HCT116 (cell line): ENCODE measurements around the gene DENND5B. TPM values are rescaled to one million over a fixed set of nuclear protein-coding genes. Genes with fewer than 3 reads are reported as not detected.

Experiments used
- ATAC-seq: fragments of 200-7000 bp; cut with Tn5 transposase; 2 replicates; pipeline ENCODE4 v1.9.1; 2020; ENCODE audit warnings: mild to moderate bottlenecking, moderate library complexity
- BruUV-seq: library from RNA; stranded (reverse); fragments of 400-500 nt; replicated peaks from 2 replicates; lab custom pipeline; 2021; lab: Mats Ljungman, UMichigan
- CTCF ChIA-PET: fragments of 300-600 bp; sonication (Branson Sonifier 250); formaldehyde crosslinking; loops from one replicate; lab custom pipeline; 2021; ENCODE audit warnings: antibody characterized with exemption; lab: Charles Lee
- POLR2A ChIA-PET: fragments of 300-600, 350-600 bp; sonication (Branson Sonifier 250); formaldehyde crosslinking; loops from one replicate; lab custom pipeline; 2021; ENCODE audit warnings: antibody characterized with exemption; lab: Charles Lee
- RAD21 ChIA-PET, 2 experiments: fragments of 300-600 bp; sonication (Branson Sonifier 250); formaldehyde crosslinking; loops; one replicate each; lab custom pipeline; 2023; ENCODE audit warnings: low total read pairs in 2 of 2; ENCODE audit not compliant: uncharacterized antibody in 2 of 2, unreplicated experiment in 2 of 2, low non-redundant PET in 1 of 2; lab: Charles Lee
- DNase-seq: peaks from one replicate; pipeline ENCODE4 v3.0.0-alpha.2; 2010; ENCODE audit warnings: low read depth, low spot score
- H2AFZ ChIP-seq: fragments of 200-600 bp; shearing (Covaris generic), sonication (generic); 2 replicates; pipeline ENCODE4 v1.6.1; 2017; ENCODE audit warnings: low read depth, mixed run types, mixed read lengths, antibody characterized with exemption, low read length; ENCODE audit not compliant: poor library complexity, severe bottlenecking
- H3K27ac ChIP-seq: 2 replicates; pipeline ENCODE4 v1.5.1; 2012; ENCODE audit warnings: low read depth, low read length
- H3K27me3 ChIP-seq: fragments of 200-600 bp; sonication (generic); 2 replicates; pipeline ENCODE4 v1.6.1; 2016; ENCODE audit warnings: mixed run types, low read length, mixed read lengths; ENCODE audit not compliant: insufficient read depth
- H3K36me3 ChIP-seq, 2 experiments: fragments of 200-500 bp in 1 of 2; fragments of 200-600 bp in 1 of 2; sonication (Bioruptor generic) in 1 of 2; sonication (generic) in 1 of 2; 2 replicates each; pipeline versions ENCODE4 v1.5.1 to v1.6.1; 2014 to 2016; ENCODE audit warnings: low read length in 2 of 2, inconsistent platforms in 1 of 2, mixed read lengths in 1 of 2, mixed run types in 1 of 2; ENCODE audit not compliant: insufficient read depth in 2 of 2, control insufficient read depth in 1 of 2
- H3K4me1 ChIP-seq, 2 experiments: fragments of 200-600 bp in 1 of 2; sonication (generic) in 1 of 2; 2 replicates each; pipeline versions ENCODE4 v1.5.1 to v1.6.1; 2012 to 2017; ENCODE audit warnings: low read length in 2 of 2, inconsistent platforms in 1 of 2, mild to moderate bottlenecking in 1 of 2, mixed read lengths in 1 of 2, mixed run types in 1 of 2, moderate library complexity in 1 of 2; ENCODE audit not compliant: insufficient read depth in 2 of 2, control insufficient read depth in 1 of 2
- H3K4me2 ChIP-seq: fragments of 200-600 bp; sonication (generic); 2 replicates; pipeline ENCODE4 v1.6.1; 2017; ENCODE audit warnings: mixed run types, low read length, mixed read lengths
- H3K4me3 ChIP-seq, 2 experiments: fragments of 200-600 bp in 1 of 2; sonication (generic) in 1 of 2; replicated peaks in 1 of 2; 2 replicates each; pipeline ENCODE4 v1.5.1; 2011 to 2016; ENCODE audit warnings: low read length in 2 of 2, control low read depth in 1 of 2, low read depth in 1 of 2, mild to moderate bottlenecking in 1 of 2, mixed read lengths in 1 of 2, mixed run types in 1 of 2
- H3K79me2 ChIP-seq: fragments of 200-600 bp; sonication (generic); 2 replicates; pipeline ENCODE4 v1.6.1; 2017; ENCODE audit warnings: mild to moderate bottlenecking, mixed run types, low read length, moderate library complexity, mixed read lengths; ENCODE audit not compliant: insufficient read depth
- H3K9ac ChIP-seq: fragments of 200-600 bp; sonication (generic); 2 replicates; pipeline ENCODE4 v1.6.1; 2016; ENCODE audit warnings: low read length, mixed read lengths
- H3K9me2 ChIP-seq: fragments of 200-600 bp; sonication (generic), shearing (Covaris generic); 2 replicates; pipeline ENCODE4 v1.6.1; 2017; ENCODE audit warnings: mixed run types, mild to moderate bottlenecking, moderate library complexity; ENCODE audit not compliant: insufficient read depth
- H3K9me3 ChIP-seq, 2 experiments: fragments of 200-500 bp in 1 of 2; fragments of 200-600 bp in 1 of 2; sonication (Bioruptor generic) in 1 of 2; sonication (generic) in 1 of 2; 2 replicates each; pipeline ENCODE4 v1.6.1; 2014 to 2017; ENCODE audit warnings: low read length in 2 of 2, mixed read lengths in 2 of 2, inconsistent platforms in 1 of 2, low read depth in 1 of 2, mild to moderate bottlenecking in 1 of 2, mixed run types in 1 of 2, moderate library complexity in 1 of 2; ENCODE audit not compliant: control insufficient read depth in 1 of 2, insufficient read depth in 1 of 2
- H4K20me1 ChIP-seq: fragments of 200-600 bp; sonication (generic), shearing (Covaris generic); 2 replicates; pipeline ENCODE4 v1.6.1; 2017; ENCODE audit warnings: mixed run types, mild to moderate bottlenecking, moderate library complexity; ENCODE audit not compliant: insufficient read depth
- ATF3 ChIP-seq: IDR thresholded peaks from 2 replicates; pipeline ENCODE4 v1.6.1; 2012
- CBX3 ChIP-seq: IDR thresholded peaks from 2 replicates; pipeline ENCODE4 v1.6.1; 2012; ENCODE audit warnings: low read depth
- CEBPB ChIP-seq: IDR thresholded peaks from 2 replicates; pipeline ENCODE4 v1.6.1; 2012; ENCODE audit warnings: low read depth
- EGR1 ChIP-seq: IDR thresholded peaks from 2 replicates; pipeline ENCODE4 v1.6.1; 2012; ENCODE audit warnings: low read depth
- ELF1 ChIP-seq: IDR thresholded peaks from 2 replicates; pipeline ENCODE4 v1.6.1; 2012; ENCODE audit warnings: low read depth, borderline replicate concordance
- EZH2 ChIP-seq: fragments of 200-600 bp; sonication (generic); IDR thresholded peaks from 2 replicates; pipeline ENCODE4 v1.6.1; 2017; ENCODE audit warnings: antibody characterized with exemption, mixed run types
- FOSL1 ChIP-seq: IDR thresholded peaks from 2 replicates; pipeline ENCODE4 v1.6.1; 2012; ENCODE audit warnings: low read depth
- JUND ChIP-seq: IDR thresholded peaks from 2 replicates; pipeline ENCODE4 v1.6.1; 2012
- POLR2A ChIP-seq: IDR thresholded peaks from 2 replicates; pipeline ENCODE4 v1.7.0; 2011; ENCODE audit warnings: borderline replicate concordance; ENCODE audit not compliant: insufficient read depth, insufficient read length; ENCODE audit errors: extremely low read depth
- POLR2AphosphoS5 ChIP-seq: IDR thresholded peaks from 2 replicates; pipeline ENCODE4 v1.6.1; 2011; ENCODE audit warnings: mild to moderate bottlenecking, low read depth, low read length, moderate library complexity
- RAD21 ChIP-seq: IDR thresholded peaks from 2 replicates; pipeline ENCODE4 v1.6.1; 2012; ENCODE audit warnings: low read depth, mild to moderate bottlenecking
- REST ChIP-seq: IDR thresholded peaks from 2 replicates; pipeline ENCODE4 v1.6.1; 2012; ENCODE audit warnings: low read depth
- SP1 ChIP-seq: IDR thresholded peaks from 2 replicates; pipeline ENCODE4 v1.6.1; 2012; ENCODE audit warnings: low read depth
- YY1 ChIP-seq: IDR thresholded peaks from 2 replicates; pipeline ENCODE4 v1.6.1; 2011; ENCODE audit warnings: low read length, low read depth, moderate library complexity, mild to moderate bottlenecking; ENCODE audit not compliant: insufficient replicate concordance; ENCODE audit errors: extremely low read depth
- ZFX ChIP-seq: fragments of 450-650 bp; IDR thresholded peaks from 2 replicates; pipeline ENCODE4 v1.6.1; 2017
- ZNF274 ChIP-seq: fragments of 200-500 bp; sonication (Bioruptor generic); IDR thresholded peaks from 2 replicates; pipeline ENCODE4 v1.6.1; 2014; ENCODE audit warnings: mild to moderate bottlenecking, low read depth, low read length, inconsistent platforms
- intact Hi-C: fragments of 100-400 bp; cut with micrococcal nuclease; formaldehyde crosslinking; loops from 2 replicates; pipeline ENCODE4 v1.10.0; 2022
- total RNA-seq: library from RNA; stranded (reverse); gene quantifications from one replicate; pipeline ENCODE4 v1.2.1, GENCODE V29; 2021; ENCODE audit not compliant: unreplicated experiment
- TF ChIP-seq, protein P1 (sequence below), 3 experiments: fragments of 200-600 bp in 1 of 3; sonication (generic) in 1 of 3; IDR thresholded peaks in 2 of 3; conservative IDR thresholded peaks in 1 of 3; 2 replicates each; pipeline ENCODE4 v1.5.1; 2012 to 2017; ENCODE audit warnings: low read depth in 2 of 3, low read length in 2 of 3, antibody characterized with exemption in 1 of 3, borderline replicate concordance in 1 of 3, control low read depth in 1 of 3, mild to moderate bottlenecking in 1 of 3, mixed read lengths in 1 of 3, mixed run types in 1 of 3, moderate library complexity in 1 of 3; ENCODE audit not compliant: insufficient read depth in 1 of 3

Gene DENND5B
- total RNA-seq, 1 experiment from 2014 or later = 19.2 TPM

DNA sequence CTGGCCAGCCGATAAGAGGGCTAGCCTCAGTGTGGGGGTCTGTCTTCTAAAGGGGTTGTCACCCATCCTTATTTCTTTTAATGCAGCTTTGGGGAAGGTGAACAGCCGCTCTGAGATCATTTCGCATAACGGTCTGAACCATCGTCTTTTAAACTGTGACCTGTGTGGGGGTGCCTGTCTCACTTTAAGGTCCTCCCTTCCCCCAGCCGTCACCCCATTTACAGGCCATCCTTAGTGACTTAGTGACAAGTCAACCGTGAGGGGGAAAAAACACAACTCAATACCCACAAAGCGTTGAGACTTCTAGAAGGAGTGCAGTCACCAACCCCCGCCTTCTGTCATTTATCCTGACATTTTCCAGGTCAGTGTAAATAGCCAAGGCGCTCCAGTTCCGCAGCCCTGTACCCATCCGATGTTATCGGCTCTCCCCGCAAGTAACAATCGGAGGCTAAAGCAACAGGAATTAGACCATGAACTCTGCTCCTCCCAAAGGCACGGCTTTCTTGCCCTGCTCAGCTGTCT, 505 bp upstream of the DENND5B start:
- peaks cover 25 to 27% of the 10 kb centered on the region in 2 experiments for H3K4me1 ChIP-seq
- TF ChIP-seq YY1 = no peak
- TF ChIP-seq EZH2 = no peak
- no peak for TF ChIP-seq CBX3
- no peak for TF ChIP-seq JUND
- no peak for TF ChIP-seq POLR2AphosphoS5
- TF ChIP-seq REST = no peak
- no peak for TF ChIP-seq SP1
- TF ChIP-seq POLR2A = no peak
- TF ChIP-seq ATF3 = no peak
- no peak for TF ChIP-seq RAD21
- TF ChIP-seq ELF1 = no peak
- no peak for TF ChIP-seq EGR1
- TF ChIP-seq, protein P1, sequence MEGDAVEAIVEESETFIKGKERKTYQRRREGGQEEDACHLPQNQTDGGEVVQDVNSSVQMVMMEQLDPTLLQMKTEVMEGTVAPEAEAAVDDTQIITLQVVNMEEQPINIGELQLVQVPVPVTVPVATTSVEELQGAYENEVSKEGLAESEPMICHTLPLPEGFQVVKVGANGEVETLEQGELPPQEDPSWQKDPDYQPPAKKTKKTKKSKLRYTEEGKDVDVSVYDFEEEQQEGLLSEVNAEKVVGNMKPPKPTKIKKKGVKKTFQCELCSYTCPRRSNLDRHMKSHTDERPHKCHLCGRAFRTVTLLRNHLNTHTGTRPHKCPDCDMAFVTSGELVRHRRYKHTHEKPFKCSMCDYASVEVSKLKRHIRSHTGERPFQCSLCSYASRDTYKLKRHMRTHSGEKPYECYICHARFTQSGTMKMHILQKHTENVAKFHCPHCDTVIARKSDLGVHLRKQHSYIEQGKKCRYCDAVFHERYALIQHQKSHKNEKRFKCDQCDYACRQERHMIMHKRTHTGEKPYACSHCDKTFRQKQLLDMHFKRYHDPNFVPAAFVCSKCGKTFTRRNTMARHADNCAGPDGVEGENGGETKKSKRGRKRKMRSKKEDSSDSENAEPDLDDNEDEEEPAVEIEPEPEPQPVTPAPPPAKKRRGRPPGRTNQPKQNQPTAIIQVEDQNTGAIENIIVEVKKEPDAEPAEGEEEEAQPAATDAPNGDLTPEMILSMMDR (IDR thresholded peaks at IDR 0.05 in 2 of 3, conservative IDR thresholded peaks at IDR 0.05 in 1 of 3; ENCODE audit: borderline replicate concordance in 1 of 3, insufficient read depth in 1 of 3, low read depth in 2 of 3, low read length in 2 of 3) = no peak
- TF ChIP-seq CEBPB = no peak
- TF ChIP-seq ZFX = no peak
- TF ChIP-seq FOSL1 = no peak
- no peak for TF ChIP-seq ZNF274
- peaks cover 32% of the 10 kb centered on the region for H3K79me2 ChIP-seq
- no peaks in the 10 kb centered on the region for H3K27me3 ChIP-seq
- no peaks in the 10 kb centered on the region for H3K9me3 ChIP-seq
- intact Hi-C loops = no loop called here
- H3K36me3 ChIP-seq = no peaks in the 10 kb centered on the region
- peak overlapping the region; percentile 82 for H3K4me2 ChIP-seq
- peak overlapping the region; percentile 50 to 74 for H3K4me3 ChIP-seq
- TSS peak; percentile 63 for BruUV-seq
- RAD21 ChIA-PET = no interaction called here
- H3K9ac ChIP-seq = peak overlapping the region; percentile 45; the same call in 1 of the 2 replicates
- peak overlapping the region; percentile 51 for H3K27ac ChIP-seq
- POLR2A ChIA-PET = no interaction called here
- no peak for ATAC-seq
- no peak for DNase-seq
- H4K20me1 ChIP-seq = no peaks in the 10 kb centered on the region
- no peaks in the 10 kb centered on the region for H3K9me2 ChIP-seq
- peak overlapping the region; percentile 87 for H2AFZ ChIP-seq
- CTCF ChIA-PET = no interaction called here
